ENCODE measurements around the gene OGT.
"Not testable (repeated sequence)": the region's sequence is repeated elsewhere in the genome, so short reads cannot be mapped to it uniquely, and the experiment has no call there.

OGT gene

GRCh38 chrX:71550578-71550977 is 17.7 kb downstream of the OGT start:
- H3K4me3 ChIP-seq (ENCODE audit: low read depth in 1 of 2, low read length in 2 of 2): no peak overlapping the region
- peaks cover 13 to 37% of the 10 kb centered on the region in 2 donors for H3K36me3 ChIP-seq (ENCODE audit: control insufficient read depth in 1 of 2, insufficient read depth in 2 of 2, low read length in 2 of 2)
- H3K9me3 ChIP-seq (ENCODE audit: control insufficient read depth in 1 of 2, low read length in 2 of 2): no peaks in the 10 kb centered on the region
- no peak overlapping the region for H3K9ac ChIP-seq (ENCODE audit: low read depth in 1 of 2, low read length in 2 of 2)
- no peak overlapping the region for H3K27ac ChIP-seq (ENCODE audit: low read depth, low read length)
- no peaks in the 10 kb centered on the region for H3K4me1 ChIP-seq (ENCODE audit: control insufficient read depth in 1 of 2, insufficient read depth in 2 of 2, low read length in 2 of 2)
- H3K27me3 ChIP-seq (ENCODE audit: control insufficient read depth in 1 of 2, insufficient read depth in 2 of 2, low read length in 2 of 2): no peaks in the 10 kb centered on the region

- H3K4me1 ChIP-seq (ENCODE audit: control insufficient read depth in 1 of 2, insufficient read depth in 2 of 2, low read length in 2 of 2): no peaks in the 10 kb centered on the region
- no peak overlapping the region for H3K27ac ChIP-seq (ENCODE audit: low read depth, low read length)
- peaks cover 22 to 49% of the 10 kb centered on the region in 2 donors for H3K36me3 ChIP-seq (ENCODE audit: control insufficient read depth in 1 of 2, insufficient read depth in 2 of 2, low read length in 2 of 2)
- H3K4me3 ChIP-seq (ENCODE audit: low read depth in 1 of 2, low read length in 2 of 2): no peak overlapping the region
- H3K9me3 ChIP-seq (ENCODE audit: control insufficient read depth in 1 of 2, low read length in 2 of 2): no peaks in the 10 kb centered on the region
- H3K27me3 ChIP-seq (ENCODE audit: control insufficient read depth in 1 of 2, insufficient read depth in 2 of 2, low read length in 2 of 2): no peaks in the 10 kb centered on the region
- no peak overlapping the region for H3K9ac ChIP-seq (ENCODE audit: low read depth in 1 of 2, low read length in 2 of 2)
Measured at GRCh38 chrX:71556036-71556435, 23.1 kb downstream of the OGT start.

GRCh38 chrX:71558920-71559319 is 26.0 kb downstream of the OGT start:
- no peaks in the 10 kb centered on the region for H3K4me1 ChIP-seq (ENCODE audit: control insufficient read depth in 1 of 2, insufficient read depth in 2 of 2, low read length in 2 of 2)
- no peak overlapping the region for H3K4me3 ChIP-seq (ENCODE audit: low read depth in 1 of 2, low read length in 2 of 2)
- no peak overlapping the region for H3K9ac ChIP-seq (ENCODE audit: low read depth in 1 of 2, low read length in 2 of 2)
- no peak overlapping the region for H3K27ac ChIP-seq (ENCODE audit: low read depth, low read length)
- peaks cover 46 to 77% of the 10 kb centered on the region in 2 donors for H3K36me3 ChIP-seq (ENCODE audit: control insufficient read depth in 1 of 2, insufficient read depth in 2 of 2, low read length in 2 of 2)
- H3K27me3 ChIP-seq (ENCODE audit: control insufficient read depth in 1 of 2, insufficient read depth in 2 of 2, low read length in 2 of 2): no peaks in the 10 kb centered on the region
- H3K9me3 ChIP-seq (ENCODE audit: control insufficient read depth in 1 of 2, low read length in 2 of 2): no peaks in the 10 kb centered on the region

- H3K27ac ChIP-seq (ENCODE audit: low read depth, low read length); H3K4me1 ChIP-seq (ENCODE audit: control insufficient read depth in 1 of 2, insufficient read depth in 2 of 2, low read length in 2 of 2); H3K9ac ChIP-seq (ENCODE audit: low read depth in 1 of 2, low read length in 2 of 2); H3K4me3 ChIP-seq (ENCODE audit: low read depth in 1 of 2, low read length in 2 of 2); H3K27me3 ChIP-seq (ENCODE audit: control insufficient read depth in 1 of 2, insufficient read depth in 2 of 2, low read length in 2 of 2); H3K9me3 ChIP-seq (ENCODE audit: control insufficient read depth in 1 of 2, low read length in 2 of 2): not testable (repeated sequence)
- peaks cover 53 to 80% of the 10 kb centered on the region in 2 donors for H3K36me3 ChIP-seq (ENCODE audit: control insufficient read depth in 1 of 2, insufficient read depth in 2 of 2, low read length in 2 of 2)
Measured at GRCh38 chrX:71559773-71560172, 26.9 kb downstream of the OGT start.

GRCh38 chrX:71563921-71564320 is 31.0 kb downstream of the OGT start:
- Histone ChIP-seq H3K27ac (ENCODE audit: low read depth, low read length) (no peak overlapping the region), H3K4me3 (ENCODE audit: low read depth in 1 of 2, low read length in 2 of 2) (no peak overlapping the region), H3K27me3 (ENCODE audit: control insufficient read depth in 1 of 2, insufficient read depth in 2 of 2, low read length in 2 of 2) (no peaks in the 10 kb centered on the region), H3K4me1 (ENCODE audit: control insufficient read depth in 1 of 2, insufficient read depth in 2 of 2, low read length in 2 of 2) (no peaks in the 10 kb centered on the region), H3K36me3 (ENCODE audit: control insufficient read depth in 1 of 2, insufficient read depth in 2 of 2, low read length in 2 of 2) (peaks cover 52 to 76% of the 10 kb centered on the region in 2 donors), H3K9ac (ENCODE audit: low read depth in 1 of 2, low read length in 2 of 2) (no peak overlapping the region), H3K9me3 (ENCODE audit: control insufficient read depth in 1 of 2, low read length in 2 of 2) (no peaks in the 10 kb centered on the region)

- Histone ChIP-seq H3K27ac (ENCODE audit: low read depth, low read length) (no peak overlapping the region), H3K36me3 (ENCODE audit: control insufficient read depth in 1 of 2, insufficient read depth in 2 of 2, low read length in 2 of 2) (peaks cover 45 to 71% of the 10 kb centered on the region in 2 donors)
Measured at GRCh38 chrX:71565474-71566041, 32.7 kb downstream of the OGT start.

GRCh38 chrX:71571390-71571789 is 38.5 kb downstream of the OGT start:
- not testable (repeated sequence) for H3K4me3 ChIP-seq (ENCODE audit: low read depth in 1 of 2, low read length in 2 of 2); H3K4me1 ChIP-seq (ENCODE audit: control insufficient read depth in 1 of 2, insufficient read depth in 2 of 2, low read length in 2 of 2); H3K9me3 ChIP-seq (ENCODE audit: control insufficient read depth in 1 of 2, low read length in 2 of 2); H3K9ac ChIP-seq (ENCODE audit: low read depth in 1 of 2, low read length in 2 of 2); H3K27ac ChIP-seq (ENCODE audit: low read depth, low read length); H3K27me3 ChIP-seq (ENCODE audit: control insufficient read depth in 1 of 2, insufficient read depth in 2 of 2, low read length in 2 of 2)
- H3K36me3 ChIP-seq (ENCODE audit: control insufficient read depth in 1 of 2, insufficient read depth in 2 of 2, low read length in 2 of 2): peaks cover 16 to 48% of the 10 kb centered on the region in 2 donors

More at GRCh38 chrX:71565474-71566041, 32.7 kb downstream of the OGT start:
- Histone ChIP-seq H3K9me3 (ENCODE audit: control insufficient read depth in 1 of 2, low read length in 2 of 2) (no peaks in the 10 kb centered on the region), H3K4me3 (ENCODE audit: low read depth in 1 of 2, low read length in 2 of 2) (no peak overlapping the region), H3K4me1 (ENCODE audit: control insufficient read depth in 1 of 2, insufficient read depth in 2 of 2, low read length in 2 of 2) (no peaks in the 10 kb centered on the region), H3K27me3 (ENCODE audit: control insufficient read depth in 1 of 2, insufficient read depth in 2 of 2, low read length in 2 of 2) (no peaks in the 10 kb centered on the region), H3K9ac (ENCODE audit: low read depth in 1 of 2, low read length in 2 of 2) (no peak overlapping the region)

GRCh38 chrX:71573590-71573989 is 40.7 kb downstream of the OGT start:
- no peak overlapping the region for H3K27ac ChIP-seq (ENCODE audit: low read depth, low read length)
- H3K4me1 ChIP-seq (ENCODE audit: control insufficient read depth in 1 of 2, insufficient read depth in 2 of 2, low read length in 2 of 2): no peaks in the 10 kb centered on the region
- H3K9me3 ChIP-seq (ENCODE audit: control insufficient read depth in 1 of 2, low read length in 2 of 2): no peaks in the 10 kb centered on the region
- no peak overlapping the region for H3K4me3 ChIP-seq (ENCODE audit: low read depth in 1 of 2, low read length in 2 of 2)
- H3K36me3 ChIP-seq (ENCODE audit: control insufficient read depth in 1 of 2, insufficient read depth in 2 of 2, low read length in 2 of 2): peaks cover 7 to 35% of the 10 kb centered on the region in 2 donors
- H3K9ac ChIP-seq (ENCODE audit: low read depth in 1 of 2, low read length in 2 of 2): no peak overlapping the region
- H3K27me3 ChIP-seq (ENCODE audit: control insufficient read depth in 1 of 2, insufficient read depth in 2 of 2, low read length in 2 of 2): no peaks in the 10 kb centered on the region

GRCh38 chrX:71577682-71578081 is 44.8 kb downstream of the OGT start:
- Histone ChIP-seq H3K9ac (ENCODE audit: low read depth in 1 of 2, low read length in 2 of 2) (no peak overlapping the region), H3K27ac (ENCODE audit: low read depth, low read length) (no peak overlapping the region), H3K27me3 (ENCODE audit: control insufficient read depth in 1 of 2, insufficient read depth in 2 of 2, low read length in 2 of 2) (no peaks in the 10 kb centered on the region), H3K36me3 (ENCODE audit: control insufficient read depth in 1 of 2, insufficient read depth in 2 of 2, low read length in 2 of 2) (peaks cover 6 to 24% of the 10 kb centered on the region in 2 donors), H3K4me1 (ENCODE audit: control insufficient read depth in 1 of 2, insufficient read depth in 2 of 2, low read length in 2 of 2) (no peaks in the 10 kb centered on the region), H3K4me3 (ENCODE audit: low read depth in 1 of 2, low read length in 2 of 2) (no peak overlapping the region), H3K9me3 (ENCODE audit: control insufficient read depth in 1 of 2, low read length in 2 of 2) (no peaks in the 10 kb centered on the region)

- no peaks in the 10 kb centered on the region for H3K27me3 ChIP-seq (ENCODE audit: control insufficient read depth in 1 of 2, insufficient read depth in 2 of 2, low read length in 2 of 2)
- H3K4me1 ChIP-seq (ENCODE audit: control insufficient read depth in 1 of 2, insufficient read depth in 2 of 2, low read length in 2 of 2): no peaks in the 10 kb centered on the region
- no peaks in the 10 kb centered on the region for H3K9me3 ChIP-seq (ENCODE audit: control insufficient read depth in 1 of 2, low read length in 2 of 2)
- no peak within 1 kb of the TSS for H3K27ac ChIP-seq (ENCODE audit: low read depth, low read length)
- peaks cover 0 to 18% of the 10 kb centered on the region in 2 donors for H3K36me3 ChIP-seq (ENCODE audit: control insufficient read depth in 1 of 2, insufficient read depth in 2 of 2, low read length in 2 of 2)
- no peak within 1 kb of the TSS for H3K9ac ChIP-seq (ENCODE audit: low read depth in 1 of 2, low read length in 2 of 2)
- H3K4me3 ChIP-seq (ENCODE audit: low read depth in 1 of 2, low read length in 2 of 2): no peak within 1 kb of the TSS
Measured at GRCh38 chrX:71578253-71579135, 45.6 kb downstream of the OGT start, which contains the start of gene GCNA. Gene GCNA, plus strand, starts transcription at chrX:71578437. Its CDS starts 2,385 bp downstream, at chrX:71580822.

Measured in duodenal mucosa (tissue), 2 donors.